Fibroblast of villous mesenchyme (primary cell): ENCODE results near the gene LAMTOR2. TPM values are rescaled to one million over a fixed set of nuclear protein-coding genes. Genes with fewer than 3 reads are reported as not detected.

Source experiments
- DNase-seq: peaks from one replicate; pipeline ENCODE4 v3.0.0-alpha.2; 2010; ENCODE audit warnings: low read depth
- H3K4me3 ChIP-seq: 2 replicates; pipeline ENCODE4 v1.5.1; 2011; ENCODE audit warnings: low read depth, mild to moderate bottlenecking, low read length
- total RNA-seq: library from RNA; depleted of rRNA; stranded (reverse); fragments of >200 nt; gene quantifications from 2 replicates; pipeline ENCODE4 v1.2.3, GENCODE V29; 2012
- TF ChIP-seq, protein P1 (sequence below): IDR thresholded peaks from 2 replicates; pipeline ENCODE4 v1.5.1; 2012; ENCODE audit warnings: low read depth, mild to moderate bottlenecking, low read length; ENCODE audit not compliant: insufficient read depth

The LAMTOR2 gene
- total RNA-seq, 1 donor, result 40.6 TPM

DNA sequence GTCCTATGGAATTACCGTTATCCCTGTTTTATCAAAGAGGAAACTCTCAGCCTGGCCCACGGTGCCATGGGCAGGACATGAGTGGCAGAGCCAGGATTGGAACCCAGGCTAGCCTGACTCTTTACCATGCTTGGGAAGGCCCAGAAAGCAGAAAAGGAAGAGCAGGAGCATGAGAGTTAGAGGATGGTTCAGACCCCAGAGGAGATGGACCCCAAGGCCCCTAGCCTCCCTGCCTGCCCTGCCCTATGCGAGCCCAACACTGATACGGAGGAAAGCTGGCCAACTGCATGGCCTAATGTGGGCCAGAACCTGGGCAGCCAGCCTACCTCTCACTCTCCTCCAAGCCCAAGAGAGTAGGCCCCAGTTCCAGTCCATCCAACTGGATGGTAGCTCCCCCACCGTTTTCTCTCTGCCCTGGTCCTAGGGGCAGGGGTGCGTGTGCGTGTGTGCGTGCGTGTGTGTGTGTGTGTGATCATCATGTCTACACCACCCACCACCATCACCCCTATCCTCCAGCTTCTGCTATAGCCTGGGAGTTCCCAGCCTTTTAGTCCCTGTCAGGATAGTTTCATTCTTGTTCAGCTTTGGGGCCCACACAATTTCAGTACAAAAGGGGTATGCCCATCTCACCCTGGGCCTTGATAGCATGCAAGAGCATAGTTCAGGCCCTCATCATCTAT is 43.1 kb downstream of the LAMTOR2 start:
- no peak for DNase-seq
- TF ChIP-seq, protein P1, sequence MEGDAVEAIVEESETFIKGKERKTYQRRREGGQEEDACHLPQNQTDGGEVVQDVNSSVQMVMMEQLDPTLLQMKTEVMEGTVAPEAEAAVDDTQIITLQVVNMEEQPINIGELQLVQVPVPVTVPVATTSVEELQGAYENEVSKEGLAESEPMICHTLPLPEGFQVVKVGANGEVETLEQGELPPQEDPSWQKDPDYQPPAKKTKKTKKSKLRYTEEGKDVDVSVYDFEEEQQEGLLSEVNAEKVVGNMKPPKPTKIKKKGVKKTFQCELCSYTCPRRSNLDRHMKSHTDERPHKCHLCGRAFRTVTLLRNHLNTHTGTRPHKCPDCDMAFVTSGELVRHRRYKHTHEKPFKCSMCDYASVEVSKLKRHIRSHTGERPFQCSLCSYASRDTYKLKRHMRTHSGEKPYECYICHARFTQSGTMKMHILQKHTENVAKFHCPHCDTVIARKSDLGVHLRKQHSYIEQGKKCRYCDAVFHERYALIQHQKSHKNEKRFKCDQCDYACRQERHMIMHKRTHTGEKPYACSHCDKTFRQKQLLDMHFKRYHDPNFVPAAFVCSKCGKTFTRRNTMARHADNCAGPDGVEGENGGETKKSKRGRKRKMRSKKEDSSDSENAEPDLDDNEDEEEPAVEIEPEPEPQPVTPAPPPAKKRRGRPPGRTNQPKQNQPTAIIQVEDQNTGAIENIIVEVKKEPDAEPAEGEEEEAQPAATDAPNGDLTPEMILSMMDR, result no peak
- H3K4me3 ChIP-seq, result no peak overlapping the region

DNA sequence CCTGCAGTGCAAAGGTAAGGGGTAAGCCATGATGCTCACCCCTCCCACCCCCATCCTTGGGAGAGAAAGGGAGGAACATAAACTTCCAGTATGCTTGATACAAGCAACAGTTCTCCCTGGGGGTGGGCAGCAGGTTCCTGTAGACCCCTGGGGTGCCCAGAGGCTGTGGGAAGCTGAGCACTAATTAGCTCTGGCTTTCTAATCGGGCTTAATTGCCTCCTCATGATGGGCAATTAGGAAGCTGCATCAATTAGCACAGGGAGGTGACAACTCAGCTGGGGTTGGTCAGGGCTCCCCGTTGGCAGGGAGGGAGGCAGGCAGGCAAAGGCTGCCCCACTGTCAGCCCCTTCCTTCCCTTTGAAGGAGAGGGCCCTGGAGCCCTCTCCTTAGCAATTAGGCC is 44.2 kb downstream of the LAMTOR2 start:
- TF ChIP-seq, protein P1, result no peak
- no peak overlapping the region for H3K4me3 ChIP-seq
- DNase-seq, result no peak

DNA sequence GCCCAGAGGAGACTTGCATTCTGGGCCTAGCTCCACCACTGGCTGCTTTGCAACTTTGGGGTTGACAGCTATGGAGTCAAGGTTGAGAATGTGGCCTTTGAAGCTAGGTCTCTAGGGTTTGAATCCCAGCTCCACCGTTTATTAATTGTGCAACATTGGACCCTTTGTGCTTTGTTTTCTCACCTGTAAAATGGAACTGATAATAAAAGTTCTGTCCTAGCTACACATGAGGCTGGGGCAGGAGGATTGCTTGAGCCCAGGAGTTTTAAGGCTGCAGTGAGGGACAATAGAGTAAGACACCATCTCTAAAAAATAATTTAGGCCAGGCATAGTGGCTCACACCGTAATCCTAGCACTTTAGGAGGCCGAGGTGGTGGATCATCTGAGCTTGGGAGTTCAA is 44.7 kb downstream of the LAMTOR2 start:
- TF ChIP-seq, protein P1, result no peak
- DNase-seq, result no peak
- H3K4me3 ChIP-seq, result no peak overlapping the region

DNA sequence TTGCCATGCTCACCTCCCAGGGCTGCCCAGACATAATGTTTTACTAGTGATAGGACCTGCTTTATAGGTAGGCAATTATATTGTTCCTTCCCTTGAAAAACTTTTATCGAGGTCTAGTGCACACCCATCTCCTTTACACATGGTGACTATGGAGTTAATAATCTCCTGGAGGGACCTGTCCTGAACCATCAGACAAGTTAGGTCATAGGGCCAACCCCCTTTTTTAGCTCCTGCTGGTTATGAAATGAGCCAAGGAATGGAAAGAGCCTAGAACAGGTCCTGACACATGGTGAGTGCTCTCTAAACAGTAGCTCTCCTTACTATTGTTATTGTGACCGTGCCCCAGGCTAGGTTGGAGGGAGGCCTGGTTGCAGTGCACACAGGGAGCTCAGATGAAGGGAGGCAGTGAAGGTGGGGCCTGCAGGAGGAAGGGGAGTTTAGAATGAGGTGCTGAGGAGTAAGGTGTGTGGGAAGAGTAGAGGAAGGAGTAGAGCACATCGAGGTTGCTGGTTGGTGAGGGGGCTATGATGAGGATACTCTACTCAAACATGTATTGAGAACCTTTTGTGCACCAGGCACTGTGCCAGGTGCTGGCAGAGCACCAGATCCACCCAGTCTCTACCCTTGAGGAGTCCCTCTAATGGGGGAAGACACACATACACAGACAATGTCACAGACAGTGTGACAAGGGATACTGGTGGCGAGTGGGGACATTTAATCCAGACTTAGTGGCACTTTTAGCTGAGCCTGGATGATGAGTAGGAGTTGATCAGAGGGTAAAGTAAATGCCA is 45.8 kb downstream of the LAMTOR2 start:
- H3K4me3 ChIP-seq, result no peak overlapping the region
- DNase-seq, result no peak
- TF ChIP-seq, protein P1, result no peak

DNA sequence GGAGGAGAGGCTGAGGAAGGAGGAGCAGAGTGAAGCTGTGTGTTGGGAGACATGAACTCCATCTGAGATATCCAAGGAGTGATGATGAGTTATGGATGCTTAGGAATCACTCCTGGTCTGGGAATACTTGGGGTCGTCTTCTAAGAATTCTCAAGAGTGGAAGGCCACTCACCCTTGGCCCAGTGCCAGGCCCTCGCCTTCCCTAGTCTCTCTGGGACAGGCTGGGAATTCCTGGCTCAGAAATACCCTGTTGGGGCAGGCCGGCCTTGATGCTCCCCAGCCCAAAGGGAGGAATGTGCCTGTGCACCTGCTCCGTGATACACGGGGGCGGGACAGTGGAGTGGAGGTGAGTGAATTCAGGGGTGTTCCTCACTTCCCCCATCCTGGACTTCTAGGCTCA is 47.3 kb downstream of the LAMTOR2 start:
- TF ChIP-seq, protein P1, result no peak
- no peak for DNase-seq

DNA sequence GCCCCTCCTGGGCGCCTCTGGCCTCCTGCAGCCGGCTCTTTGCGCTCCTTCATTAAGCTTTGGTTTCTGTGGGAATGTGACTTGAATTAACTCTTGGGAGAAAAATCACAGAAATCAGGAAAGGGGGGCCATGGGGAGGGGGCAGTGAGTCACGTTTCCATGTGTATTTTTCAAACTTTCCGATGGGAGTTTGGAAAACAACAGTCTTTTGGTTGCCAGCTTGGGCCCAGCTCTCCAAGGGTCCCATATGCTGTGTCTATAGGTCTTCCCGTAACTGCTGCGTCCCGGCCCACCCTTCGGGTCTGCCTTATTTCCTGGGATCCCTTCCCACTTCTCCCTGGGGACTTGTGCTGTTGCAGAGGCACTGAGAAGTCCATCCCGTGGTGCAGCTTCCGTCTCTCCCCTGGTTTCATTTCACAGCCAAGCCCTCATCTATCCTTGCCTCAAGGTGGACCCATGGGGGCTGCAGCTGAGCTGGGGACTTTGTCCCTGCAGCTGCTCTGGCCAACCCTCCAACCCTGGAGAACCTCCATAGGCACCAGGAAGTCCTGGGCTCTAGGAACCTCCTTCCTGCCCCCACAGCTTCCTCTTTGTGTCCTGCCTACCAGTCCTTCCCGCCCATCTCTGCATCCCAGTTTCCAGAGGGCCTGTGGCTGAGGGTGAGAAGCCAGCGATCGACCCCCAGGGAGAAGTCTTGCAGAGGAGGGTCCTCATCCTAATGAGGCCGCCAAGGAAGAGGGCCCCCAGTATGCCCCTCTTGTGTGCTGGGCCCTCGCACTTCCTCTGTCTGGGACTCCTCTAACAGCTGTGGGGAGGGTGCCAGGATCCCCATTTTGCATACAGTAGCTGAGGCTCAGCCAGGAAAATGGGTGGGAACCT is 48.3 kb downstream of the LAMTOR2 start:
- H3K4me3 ChIP-seq, result no peak overlapping the region
- TF ChIP-seq, protein P1, result no peak
- peak; percentile 50 for DNase-seq

More for the DNA sequence above, 47.3 kb downstream of the LAMTOR2 start:
- no peak overlapping the region for H3K4me3 ChIP-seq
